Measurements from ENCODE around the gene ARHGAP5.

Gene ARHGAP5

GRCh38 chr14:32078023-32078857 lies 1.1 kb downstream of the ARHGAP5 start:
- H3K27me3 ChIP-seq (ENCODE audit: control insufficient read depth in 1 of 2, insufficient read depth in 2 of 2, low read length in 2 of 2): no peaks in the 10 kb centered on the region
- peak overlapping the region; percentile 93 to 95 for H3K4me3 ChIP-seq (ENCODE audit: low read depth in 1 of 2, low read length in 2 of 2)
- H3K27ac ChIP-seq (ENCODE audit: low read depth, low read length): peak overlapping the region; percentile 99
- no peaks in the 10 kb centered on the region for H3K36me3 ChIP-seq (ENCODE audit: insufficient read depth, low read length)
- peak overlapping the region; percentile 91 for H3K9ac ChIP-seq (ENCODE audit: low read length)
- H3K9me3 ChIP-seq (ENCODE audit: low read length): no peaks in the 10 kb centered on the region
- H3K4me1 ChIP-seq (ENCODE audit: insufficient read depth, low read length): peaks cover 42% of the 10 kb centered on the region

- Histone ChIP-seq H3K9me3 (ENCODE audit: low read length) (no peaks in the 10 kb centered on the region), H3K27ac (ENCODE audit: low read depth, low read length) (peak overlapping the region; percentile 27), H3K4me3 (ENCODE audit: low read depth in 1 of 2, low read length in 2 of 2) (peak overlapping the region in 1 of 2 donors; percentile 93), H3K4me1 (ENCODE audit: insufficient read depth, low read length) (peaks cover 47% of the 10 kb centered on the region), H3K36me3 (ENCODE audit: insufficient read depth, low read length) (no peaks in the 10 kb centered on the region), H3K27me3 (ENCODE audit: control insufficient read depth in 1 of 2, insufficient read depth in 2 of 2, low read length in 2 of 2) (no peaks in the 10 kb centered on the region), H3K9ac (ENCODE audit: low read length) (peak overlapping the region; percentile 91)
These were observed 1.7 kb downstream of the ARHGAP5 start for GRCh38 chr14:32078858-32079216.

- H3K9ac ChIP-seq (ENCODE audit: low read length): peak overlapping the region; percentile 91
- H3K27ac ChIP-seq (ENCODE audit: low read depth, low read length): no peak overlapping the region
- H3K27me3 ChIP-seq (ENCODE audit: control insufficient read depth in 1 of 2, insufficient read depth in 2 of 2, low read length in 2 of 2): no peaks in the 10 kb centered on the region
- H3K36me3 ChIP-seq (ENCODE audit: insufficient read depth, low read length): no peaks in the 10 kb centered on the region
- H3K4me3 ChIP-seq (ENCODE audit: low read depth in 1 of 2, low read length in 2 of 2): peak overlapping the region in 1 of 2 donors; percentile 93
- peaks cover 47% of the 10 kb centered on the region for H3K4me1 ChIP-seq (ENCODE audit: insufficient read depth, low read length)
- no peaks in the 10 kb centered on the region for H3K9me3 ChIP-seq (ENCODE audit: low read length)
These were observed 2.2 kb downstream of the ARHGAP5 start for GRCh38 chr14:32079264-32079663.

- Histone ChIP-seq H3K36me3 (ENCODE audit: insufficient read depth, low read length) (no peaks in the 10 kb centered on the region), H3K4me1 (ENCODE audit: insufficient read depth, low read length) (peaks cover 40% of the 10 kb centered on the region), H3K27me3 (ENCODE audit: control insufficient read depth in 1 of 2, insufficient read depth in 2 of 2, low read length in 2 of 2) (no peaks in the 10 kb centered on the region), H3K9me3 (ENCODE audit: low read length) (no peaks in the 10 kb centered on the region), H3K27ac (ENCODE audit: low read depth, low read length) (no peak overlapping the region), H3K9ac (ENCODE audit: low read length) (no peak overlapping the region), H3K4me3 (ENCODE audit: low read depth in 1 of 2, low read length in 2 of 2) (no peak overlapping the region)
These were observed 3.0 kb downstream of the ARHGAP5 start for GRCh38 chr14:32080001-32080510.

- no peak overlapping the region for H3K4me3 ChIP-seq (ENCODE audit: low read depth in 1 of 2, low read length in 2 of 2)
- H3K4me1 ChIP-seq (ENCODE audit: insufficient read depth, low read length): peaks cover 44% of the 10 kb centered on the region
- no peaks in the 10 kb centered on the region for H3K36me3 ChIP-seq (ENCODE audit: insufficient read depth, low read length)
- H3K27me3 ChIP-seq (ENCODE audit: control insufficient read depth in 1 of 2, insufficient read depth in 2 of 2, low read length in 2 of 2): no peaks in the 10 kb centered on the region
- H3K9ac ChIP-seq (ENCODE audit: low read length): no peak overlapping the region
- no peak overlapping the region for H3K27ac ChIP-seq (ENCODE audit: low read depth, low read length)
- no peaks in the 10 kb centered on the region for H3K9me3 ChIP-seq (ENCODE audit: low read length)
These were observed 4.8 kb downstream of the ARHGAP5 start for GRCh38 chr14:32081901-32082300.

GRCh38 chr14:32083315-32083624 lies 6.2 kb downstream of the ARHGAP5 start:
- H3K4me3 ChIP-seq (ENCODE audit: low read depth in 1 of 2, low read length in 2 of 2): no peak overlapping the region
- H3K27ac ChIP-seq (ENCODE audit: low read depth, low read length): no peak overlapping the region
- no peaks in the 10 kb centered on the region for H3K36me3 ChIP-seq (ENCODE audit: insufficient read depth, low read length)
- no peaks in the 10 kb centered on the region for H3K27me3 ChIP-seq (ENCODE audit: control insufficient read depth in 1 of 2, insufficient read depth in 2 of 2, low read length in 2 of 2)
- no peaks in the 10 kb centered on the region for H3K9me3 ChIP-seq (ENCODE audit: low read length)
- peaks cover 52% of the 10 kb centered on the region for H3K4me1 ChIP-seq (ENCODE audit: insufficient read depth, low read length)
- H3K9ac ChIP-seq (ENCODE audit: low read length): no peak overlapping the region

- Histone ChIP-seq H3K9ac (ENCODE audit: low read length) (no peak overlapping the region), H3K27me3 (ENCODE audit: control insufficient read depth in 1 of 2, insufficient read depth in 2 of 2, low read length in 2 of 2) (no peaks in the 10 kb centered on the region), H3K4me1 (ENCODE audit: insufficient read depth, low read length) (peaks cover 49% of the 10 kb centered on the region), H3K27ac (ENCODE audit: low read depth, low read length) (no peak overlapping the region), H3K4me3 (ENCODE audit: low read depth in 1 of 2, low read length in 2 of 2) (no peak overlapping the region), H3K36me3 (ENCODE audit: insufficient read depth, low read length) (no peaks in the 10 kb centered on the region), H3K9me3 (ENCODE audit: low read length) (no peaks in the 10 kb centered on the region)
These were observed 6.7 kb downstream of the ARHGAP5 start for GRCh38 chr14:32083789-32084188.

GRCh38 chr14:32085182-32085844 lies 8.2 kb downstream of the ARHGAP5 start:
- H3K27me3 ChIP-seq (ENCODE audit: control insufficient read depth in 1 of 2, insufficient read depth in 2 of 2, low read length in 2 of 2): no peaks in the 10 kb centered on the region
- no peaks in the 10 kb centered on the region for H3K36me3 ChIP-seq (ENCODE audit: insufficient read depth, low read length)
- H3K9me3 ChIP-seq (ENCODE audit: low read length): no peaks in the 10 kb centered on the region
- no peak overlapping the region for H3K9ac ChIP-seq (ENCODE audit: low read length)
- H3K27ac ChIP-seq (ENCODE audit: low read depth, low read length): no peak overlapping the region
- H3K4me1 ChIP-seq (ENCODE audit: insufficient read depth, low read length): peaks cover 36% of the 10 kb centered on the region
- H3K4me3 ChIP-seq (ENCODE audit: low read depth in 1 of 2, low read length in 2 of 2): no peak overlapping the region

- Histone ChIP-seq H3K9me3 (ENCODE audit: low read length) (no peaks in the 10 kb centered on the region), H3K27ac (ENCODE audit: low read depth, low read length) (no peak overlapping the region), H3K4me1 (ENCODE audit: insufficient read depth, low read length) (peaks cover 32% of the 10 kb centered on the region), H3K9ac (ENCODE audit: low read length) (no peak overlapping the region), H3K4me3 (ENCODE audit: low read depth in 1 of 2, low read length in 2 of 2) (no peak overlapping the region), H3K36me3 (ENCODE audit: insufficient read depth, low read length) (peaks cover 3% of the 10 kb centered on the region), H3K27me3 (ENCODE audit: control insufficient read depth in 1 of 2, insufficient read depth in 2 of 2, low read length in 2 of 2) (no peaks in the 10 kb centered on the region)
These were observed 8.8 kb downstream of the ARHGAP5 start for GRCh38 chr14:32085845-32086383.

GRCh38 chr14:32087173-32087861 lies 10.2 kb downstream of the ARHGAP5 start:
- peaks cover 27% of the 10 kb centered on the region for H3K4me1 ChIP-seq (ENCODE audit: insufficient read depth, low read length)
- no peak overlapping the region for H3K27ac ChIP-seq (ENCODE audit: low read depth, low read length)
- no peaks in the 10 kb centered on the region for H3K27me3 ChIP-seq (ENCODE audit: control insufficient read depth in 1 of 2, insufficient read depth in 2 of 2, low read length in 2 of 2)
- no peak overlapping the region for H3K9ac ChIP-seq (ENCODE audit: low read length)
- H3K4me3 ChIP-seq (ENCODE audit: low read depth in 1 of 2, low read length in 2 of 2): no peak overlapping the region
- H3K36me3 ChIP-seq (ENCODE audit: insufficient read depth, low read length): peaks cover 17% of the 10 kb centered on the region
- no peaks in the 10 kb centered on the region for H3K9me3 ChIP-seq (ENCODE audit: low read length)

GRCh38 chr14:32087907-32088306 lies 10.8 kb downstream of the ARHGAP5 start:
- no peaks in the 10 kb centered on the region for H3K27me3 ChIP-seq (ENCODE audit: control insufficient read depth in 1 of 2, insufficient read depth in 2 of 2, low read length in 2 of 2)
- H3K4me3 ChIP-seq (ENCODE audit: low read depth in 1 of 2, low read length in 2 of 2): no peak overlapping the region
- no peak overlapping the region for H3K27ac ChIP-seq (ENCODE audit: low read depth, low read length)
- H3K9me3 ChIP-seq (ENCODE audit: low read length): no peaks in the 10 kb centered on the region
- peaks cover 24% of the 10 kb centered on the region for H3K4me1 ChIP-seq (ENCODE audit: insufficient read depth, low read length)
- H3K36me3 ChIP-seq (ENCODE audit: insufficient read depth, low read length): peaks cover 19% of the 10 kb centered on the region
- H3K9ac ChIP-seq (ENCODE audit: low read length): no peak overlapping the region
